Endothelial cell of umbilical vein (primary cell): ENCODE measurements around the gene IGBP1. TPM values are rescaled to one million over a fixed set of nuclear protein-coding genes. Genes with fewer than 3 reads are reported as not detected.

Experiments used
- BruUV-seq: library from RNA; stranded (reverse); fragments of 400-500 nt; replicated peaks from 2 replicates; lab custom pipeline; 2021; lab: Mats Ljungman, UMichigan
- CTCF ChIA-PET: fragments of 300-600, 350-600 bp; sonication (Branson Sonifier 250); formaldehyde crosslinking; loops from one replicate; lab custom pipeline; 2021; ENCODE audit warnings: antibody characterized with exemption, inconsistent platforms; lab: Charles Lee
- POLR2A ChIA-PET: fragments of 300-600, 350-600 bp; sonication (Branson Sonifier 250); formaldehyde crosslinking; loops from one replicate; lab custom pipeline; 2021; ENCODE audit warnings: antibody characterized with exemption, inconsistent platforms; lab: Charles Lee
- DNase-seq: peaks from one replicate; pipeline ENCODE4 v3.0.0-alpha.2; 2011; ENCODE audit warnings: low read depth, low spot score
- FAIRE-seq: peaks from 2 replicates; lab custom pipeline; 2011; peaks lifted over from hg19 to GRCh38; lab: Jason Lieb, UNC
- H2AFZ ChIP-seq: 2 replicates; pipeline ENCODE4 v1.6.0; 2012; ENCODE audit warnings: low read depth, low read length, control low read depth, inconsistent platforms
- H3K27ac ChIP-seq: 2 replicates; pipeline ENCODE4 v1.5.1; 2011; ENCODE audit warnings: low read depth, mild to moderate bottlenecking, control low read depth, low read length, moderate library complexity; ENCODE audit not compliant: insufficient read depth
- H3K27me3 ChIP-seq, 2 experiments: 2 replicates each; pipeline versions ENCODE4 v1.6.0 to v1.6.1; 2011; ENCODE audit warnings: low read length in 2 of 2, mixed read lengths in 1 of 2; ENCODE audit not compliant: control insufficient read depth in 2 of 2, insufficient read depth in 2 of 2
- H3K36me3 ChIP-seq, 2 experiments: 2 replicates in 1 of 2; 3 replicates in 1 of 2; pipeline ENCODE4 v1.5.1; 2011; ENCODE audit warnings: low read length in 2 of 2, mild to moderate bottlenecking in 1 of 2, moderate library complexity in 1 of 2; ENCODE audit not compliant: control insufficient read depth in 2 of 2, insufficient read depth in 2 of 2; ENCODE audit errors: extremely low read depth in 1 of 2
- H3K4me1 ChIP-seq: 3 replicates; pipeline ENCODE4 v1.5.1; 2011; ENCODE audit warnings: mild to moderate bottlenecking, low read length; ENCODE audit not compliant: control insufficient read depth, insufficient read depth; ENCODE audit errors: extremely low read depth
- H3K4me2 ChIP-seq: 2 replicates; pipeline ENCODE4 v1.6.1; 2011; ENCODE audit warnings: low read length, control low read depth, mixed read lengths; ENCODE audit not compliant: insufficient read depth
- H3K4me3 ChIP-seq, 3 experiments: fragments of 200-600 bp in 1 of 3; sonication (generic), shearing (Covaris generic) in 1 of 3; replicated peaks in 1 of 3; 2 replicates each; pipeline ENCODE4 v1.5.1; 2011 to 2016; ENCODE audit warnings: control low read depth in 3 of 3, low read length in 3 of 3, mild to moderate bottlenecking in 2 of 3, inconsistent platforms in 1 of 3, low read depth in 1 of 3, moderate library complexity in 1 of 3; ENCODE audit not compliant: insufficient read depth in 1 of 3
- H3K79me2 ChIP-seq: 2 replicates; pipeline ENCODE4 v1.6.0; 2012; ENCODE audit warnings: low read length, inconsistent platforms; ENCODE audit not compliant: control insufficient read depth, insufficient read depth
- H3K9ac ChIP-seq: replicated peaks from 2 replicates; pipeline ENCODE3; 2011; ENCODE audit warnings: low read length, control low read depth; ENCODE audit not compliant: insufficient read depth; ENCODE audit errors: extremely low read depth
- H3K9me1 ChIP-seq: replicated peaks from 3 replicates; pipeline ENCODE4 v1.6.0; 2011; ENCODE audit warnings: mild to moderate bottlenecking, low read length; ENCODE audit not compliant: control insufficient read depth, insufficient read depth; ENCODE audit errors: extremely low read depth
- H3K9me3 ChIP-seq: replicated peaks from 2 replicates; pipeline ENCODE4 v1.5.1; 2012; ENCODE audit warnings: low read length, inconsistent platforms; ENCODE audit not compliant: control insufficient read depth, insufficient read depth
- H4K20me1 ChIP-seq: replicated peaks from 2 replicates; pipeline ENCODE3; 2011; ENCODE audit warnings: mild to moderate bottlenecking, low read length; ENCODE audit not compliant: control insufficient read depth, insufficient read depth; ENCODE audit errors: extremely low read depth
- CTCF ChIP-seq, 2 donors: IDR thresholded peaks; 1 replicate in 1 of 2; 2 replicates in 1 of 2; pipeline ENCODE4 v1.5.1; 2011; ENCODE audit warnings: low read length in 2 of 2, mild to moderate bottlenecking in 2 of 2, moderate library complexity in 2 of 2, control low read depth in 1 of 2, inconsistent platforms in 1 of 2, low read depth in 1 of 2; ENCODE audit not compliant: insufficient read depth in 1 of 2; ENCODE audit errors: extremely low read depth in 1 of 2
- EZH2 ChIP-seq: IDR thresholded peaks from 2 replicates; pipeline ENCODE4 v1.6.1; 2012; ENCODE audit warnings: borderline replicate concordance, low read depth, mild to moderate bottlenecking, moderate library complexity, low read length, inconsistent platforms; ENCODE audit not compliant: severe bottlenecking
- FOS ChIP-seq: IDR thresholded peaks from 2 replicates; pipeline ENCODE4 v1.6.1; 2011; ENCODE audit warnings: mild to moderate bottlenecking, low read length, moderate library complexity, borderline replicate concordance; ENCODE audit not compliant: insufficient read depth
- GATA2 ChIP-seq: IDR thresholded peaks from 2 replicates; pipeline ENCODE4 v1.7.0; 2011; ENCODE audit warnings: low read depth, mild to moderate bottlenecking, moderate library complexity, mixed read lengths, low read length; ENCODE audit not compliant: insufficient read length, insufficient read depth
- JUN ChIP-seq: IDR thresholded peaks from 2 replicates; pipeline ENCODE4 v1.6.1; 2011; ENCODE audit warnings: borderline replicate concordance, low read depth; ENCODE audit not compliant: insufficient read length, insufficient read depth
- MAX ChIP-seq: IDR thresholded peaks from 2 replicates; pipeline ENCODE4 v1.6.1; 2011; ENCODE audit not compliant: insufficient read depth, insufficient read length
- MYC ChIP-seq: IDR thresholded peaks from one replicate; pipeline ENCODE4 v1.6.1; 2011; ENCODE audit warnings: mild to moderate bottlenecking, low read depth, low read length
- POLR2A ChIP-seq: IDR thresholded peaks from 2 replicates; pipeline ENCODE4 v1.6.1; 2012; ENCODE audit warnings: low read depth, mild to moderate bottlenecking, control low read depth, low read length
- POLR2AphosphoS5 ChIP-seq: IDR thresholded peaks from 2 replicates; pipeline ENCODE4 v1.6.1; 2012; ENCODE audit warnings: low read depth, mild to moderate bottlenecking, control low read depth, low read length, moderate library complexity; ENCODE audit not compliant: insufficient read depth
- dilution Hi-C: fragments of 300-500 bp; cut with MboI; formaldehyde crosslinking; loops from one replicate; pipeline ENCODE4 v1.15.0; 2019; ENCODE audit warnings: low sequenced_read_pairs; ENCODE audit not compliant: extremely low pct_ligation_motif_present
- intact Hi-C: fragments of 100-400 bp; cut with micrococcal nuclease; formaldehyde crosslinking; loops from one replicate; pipeline ENCODE4 v1.10.0; 2022
- polyA plus RNA-seq, 4 experiments: library from polyadenylated mRNA; depleted of rRNA in 3 of 4; stranded (reverse) in 3 of 4; unstranded in 1 of 4; fragments of >200 nt; gene quantifications; 2 replicates each; pipeline versions ENCODE4 v1.2.1 to v1.2.3, GENCODE V29; 2011 to 2012; ENCODE audit warnings: missing spikeins in 1 of 4
- total RNA-seq: library from RNA; stranded (reverse); gene quantifications from 2 replicates; pipeline ENCODE4 v1.2.3, GENCODE V29; 2021

IGBP1 gene
- total and polyA plus RNA-seq, 2 donors (not counting 3 experiments of a cell fraction or from before 2014, with no cell fraction given) = 38.1 to 39.5 TPM

- DNase-seq (no peak), FAIRE-seq (no peak)
- no peak for TF ChIP-seq FOS
- no peak for TF ChIP-seq POLR2A
- TF ChIP-seq POLR2AphosphoS5 = no peak
- TF ChIP-seq EZH2 = no peak
- TF ChIP-seq MYC = no peak
- TF ChIP-seq JUN = no peak
- TF ChIP-seq MAX = no peak
- no peak for TF ChIP-seq GATA2
- no peak for TF ChIP-seq CTCF (IDR thresholded peaks at IDR 0.05; ENCODE audit: extremely low read depth in 1 of 2, insufficient read depth in 1 of 2, low read depth in 1 of 2, low read length in 2 of 2)
- dilution Hi-C loops (no loop called here), intact Hi-C loops (no loop called here)
- H3K9me3 ChIP-seq = no peaks in the 10 kb centered on the region
- CTCF ChIA-PET = no interaction called here
- no peak overlapping the region for H2AFZ ChIP-seq
- H3K9ac ChIP-seq = no peak overlapping the region
- H3K9me1 ChIP-seq = no peaks in the 10 kb centered on the region
- no peak overlapping the region for H3K27ac ChIP-seq
- H3K4me2 ChIP-seq = no peak overlapping the region
- peaks cover 0 to 3% of the 10 kb centered on the region in 2 experiments for H3K36me3 ChIP-seq
- no TSS peak for BruUV-seq
- H3K4me3 ChIP-seq = no peak overlapping the region
- POLR2A ChIA-PET = no interaction called here
- H3K27me3 ChIP-seq = no peaks in the 10 kb centered on the region
- peaks cover 5% of the 10 kb centered on the region for H3K79me2 ChIP-seq
- no peaks in the 10 kb centered on the region for H4K20me1 ChIP-seq
- peaks cover 5% of the 10 kb centered on the region for H3K4me1 ChIP-seq
These were observed 6.5 kb downstream of the IGBP1 start for GRCh38 chrX:70139736-70140135.
